Uterus (tissue), 4 donors: ENCODE results near the gene MSH2. TPM values are rescaled to one million over a fixed set of nuclear protein-coding genes. Genes with fewer than 3 reads are reported as not detected.

Experiments used
- DNase-seq, 2 donors: peaks; one replicate each; pipeline ENCODE4 v3.0.0-alpha.2; 2019 to 2020
- H3K27ac ChIP-seq, 2 donors: fragments of 200-600 bp; sonication (generic); 1 replicate in 1 of 2; 2 replicates in 1 of 2; pipeline ENCODE4 v1.5.1; 2016 to 2018
- H3K27me3 ChIP-seq, 2 donors: fragments of 200-600 bp; sonication (generic); one replicate each; pipeline ENCODE4 v1.5.1; 2018 to 2019; ENCODE audit warnings: control low read depth in 1 of 2
- H3K36me3 ChIP-seq, 2 donors: fragments of 200-600 bp; sonication (generic); one replicate each; pipeline ENCODE4 v1.5.1; 2019; ENCODE audit warnings: control low read depth in 1 of 2
- H3K4me1 ChIP-seq, 2 donors: fragments of 200-600 bp; sonication (generic); one replicate each; pipeline ENCODE4 v1.5.1; 2018 to 2019; ENCODE audit warnings: control low read depth in 1 of 2
- H3K4me3 ChIP-seq, 2 donors: fragments of 200-600 bp; sonication (generic); 1 replicate in 1 of 2; 2 replicates in 1 of 2; pipeline ENCODE4 v1.5.1; 2018 to 2019; ENCODE audit warnings: mild to moderate bottlenecking in 1 of 2
- H3K9me3 ChIP-seq, 2 donors: fragments of 200-600 bp; sonication (generic); one replicate each; pipeline ENCODE4 v1.5.1; 2019; ENCODE audit warnings: control low read depth in 1 of 2
- POLR2A ChIP-seq, 2 donors: fragments of 450-650 bp; IDR thresholded peaks; one replicate each; pipeline ENCODE4 v1.6.1; 2016; ENCODE audit warnings: antibody characterized with exemption in 2 of 2, mild to moderate bottlenecking in 1 of 2, moderate library complexity in 1 of 2
- intact Hi-C: fragments of 100-400 bp; cut with DNase I; formaldehyde crosslinking; loops from one replicate; pipeline ENCODE4 v1.15.1; 2023; ENCODE audit warnings: low total_unique reads
- total RNA-seq, 4 donors: library from RNA; depleted of rRNA in 3 of 4; stranded (reverse); fragments of >200 nt in 3 of 4; gene quantifications; one replicate each; pipeline versions ENCODE4 v1.1.0 to v1.2.4, GENCODE V29; 2014 to 2023
- TF ChIP-seq, protein P1 (sequence below), 4 experiments: fragments of 200-600 bp in 2 of 4; fragments of 450-650 bp in 2 of 4; sonication (generic) in 2 of 4; IDR thresholded peaks; one replicate each; pipeline ENCODE4 v1.5.1; 2016 to 2019; ENCODE audit warnings: antibody characterized with exemption in 4 of 4, mild to moderate bottlenecking in 2 of 4, moderate library complexity in 1 of 4
- donor health status: DM: yes; HTN: yes; CAD: no.

Gene MSH2
- total RNA-seq, 4 donors from 2014 or later: 13.5 to 76.7 (median 24.6) TPM

DNA sequence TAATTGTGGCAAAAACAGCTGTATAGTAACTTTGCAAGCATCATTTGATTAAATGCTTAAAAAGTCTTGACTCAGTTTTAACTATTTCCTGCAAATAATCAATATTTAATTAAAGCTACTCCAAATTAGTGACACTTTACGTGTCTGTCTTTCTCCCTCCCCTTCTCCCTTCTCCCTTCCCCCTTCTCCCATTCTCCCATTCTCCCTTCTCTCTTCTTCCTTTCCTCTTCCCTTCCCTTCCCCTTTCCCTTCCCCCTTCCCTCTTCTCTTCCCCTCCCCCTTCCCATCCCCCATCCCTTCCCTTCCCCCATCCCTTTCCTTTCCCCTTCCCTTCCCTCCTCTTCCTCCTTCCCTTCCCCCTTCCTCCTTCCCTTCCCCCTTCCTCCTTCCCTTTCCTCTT is 76.9 kb downstream of the MSH2 start:
- no peak overlapping the region for H3K4me3 ChIP-seq
- no peak for DNase-seq
- H3K27ac ChIP-seq: no peak overlapping the region
- no peaks in the 10 kb centered on the region for H3K36me3 ChIP-seq
- H3K9me3 ChIP-seq: no peaks in the 10 kb centered on the region
- TF ChIP-seq POLR2A (IDR thresholded peaks at IDR 0.05): no peak
- TF ChIP-seq, protein P1, sequence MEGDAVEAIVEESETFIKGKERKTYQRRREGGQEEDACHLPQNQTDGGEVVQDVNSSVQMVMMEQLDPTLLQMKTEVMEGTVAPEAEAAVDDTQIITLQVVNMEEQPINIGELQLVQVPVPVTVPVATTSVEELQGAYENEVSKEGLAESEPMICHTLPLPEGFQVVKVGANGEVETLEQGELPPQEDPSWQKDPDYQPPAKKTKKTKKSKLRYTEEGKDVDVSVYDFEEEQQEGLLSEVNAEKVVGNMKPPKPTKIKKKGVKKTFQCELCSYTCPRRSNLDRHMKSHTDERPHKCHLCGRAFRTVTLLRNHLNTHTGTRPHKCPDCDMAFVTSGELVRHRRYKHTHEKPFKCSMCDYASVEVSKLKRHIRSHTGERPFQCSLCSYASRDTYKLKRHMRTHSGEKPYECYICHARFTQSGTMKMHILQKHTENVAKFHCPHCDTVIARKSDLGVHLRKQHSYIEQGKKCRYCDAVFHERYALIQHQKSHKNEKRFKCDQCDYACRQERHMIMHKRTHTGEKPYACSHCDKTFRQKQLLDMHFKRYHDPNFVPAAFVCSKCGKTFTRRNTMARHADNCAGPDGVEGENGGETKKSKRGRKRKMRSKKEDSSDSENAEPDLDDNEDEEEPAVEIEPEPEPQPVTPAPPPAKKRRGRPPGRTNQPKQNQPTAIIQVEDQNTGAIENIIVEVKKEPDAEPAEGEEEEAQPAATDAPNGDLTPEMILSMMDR (IDR thresholded peaks at IDR 0.05): no peak
- intact Hi-C loops: no loop called here
- H3K4me1 ChIP-seq: no peaks in the 10 kb centered on the region
- no peaks in the 10 kb centered on the region for H3K27me3 ChIP-seq

DNA sequence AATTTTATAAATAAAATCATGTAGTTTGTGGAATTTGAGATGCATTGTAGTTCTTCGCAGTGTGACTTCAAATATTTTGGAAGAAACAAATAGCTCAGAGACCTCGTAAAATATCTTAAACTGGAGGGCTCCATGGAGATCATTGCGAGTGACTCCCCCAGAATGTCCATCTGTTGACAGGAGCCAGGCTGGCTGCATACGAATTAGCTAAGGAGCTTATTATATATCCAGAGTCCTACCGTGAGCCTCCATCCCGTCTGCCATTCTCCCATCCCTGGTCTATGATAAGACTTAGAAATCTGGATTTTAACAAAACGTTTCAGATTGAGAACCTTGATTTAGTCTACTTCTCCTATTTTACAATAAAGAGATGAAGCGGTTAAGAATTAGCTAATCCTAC is 80.2 kb downstream of the MSH2 start:
- no peak for DNase-seq
- Histone ChIP-seq H3K4me1 (no peaks in the 10 kb centered on the region), H3K27ac (no peak overlapping the region), H3K27me3 (no peaks in the 10 kb centered on the region), H3K36me3 (no peaks in the 10 kb centered on the region), H3K4me3 (no peak overlapping the region), H3K9me3 (no peaks in the 10 kb centered on the region)
- TF ChIP-seq POLR2A (IDR thresholded peaks at IDR 0.05): no peak
- TF ChIP-seq, protein P1 (IDR thresholded peaks at IDR 0.05): no peak
- intact Hi-C loops: no loop called here

DNA sequence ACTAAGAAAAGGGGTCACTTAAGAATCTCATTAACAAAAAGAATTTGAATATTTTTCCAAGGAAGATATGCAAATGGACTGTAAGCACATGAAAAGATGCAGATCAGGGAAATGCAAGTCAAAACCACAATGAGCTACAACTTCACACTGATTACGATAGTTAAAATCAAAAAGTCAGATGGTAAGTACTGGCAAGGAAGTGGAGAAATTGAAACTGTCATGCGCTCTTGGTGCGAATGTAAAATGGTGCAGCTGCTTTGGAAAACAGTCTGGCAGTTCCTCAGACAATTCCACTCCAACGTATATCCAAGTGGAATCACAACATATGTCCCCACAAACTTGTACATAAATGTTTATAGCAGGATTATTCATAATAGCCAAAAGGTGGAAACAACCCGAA is 81.4 kb downstream of the MSH2 start:
- no peak for TF ChIP-seq POLR2A (IDR thresholded peaks at IDR 0.05)
- TF ChIP-seq, protein P1 (IDR thresholded peaks at IDR 0.05): no peak
- no peaks in the 10 kb centered on the region for H3K36me3 ChIP-seq
- no peak for DNase-seq
- H3K4me3 ChIP-seq: no peak overlapping the region
- H3K27ac ChIP-seq: no peak overlapping the region
- H3K4me1 ChIP-seq: no peaks in the 10 kb centered on the region
- H3K9me3 ChIP-seq: no peaks in the 10 kb centered on the region
- H3K27me3 ChIP-seq: no peaks in the 10 kb centered on the region
- intact Hi-C loops: no loop called here

DNA sequence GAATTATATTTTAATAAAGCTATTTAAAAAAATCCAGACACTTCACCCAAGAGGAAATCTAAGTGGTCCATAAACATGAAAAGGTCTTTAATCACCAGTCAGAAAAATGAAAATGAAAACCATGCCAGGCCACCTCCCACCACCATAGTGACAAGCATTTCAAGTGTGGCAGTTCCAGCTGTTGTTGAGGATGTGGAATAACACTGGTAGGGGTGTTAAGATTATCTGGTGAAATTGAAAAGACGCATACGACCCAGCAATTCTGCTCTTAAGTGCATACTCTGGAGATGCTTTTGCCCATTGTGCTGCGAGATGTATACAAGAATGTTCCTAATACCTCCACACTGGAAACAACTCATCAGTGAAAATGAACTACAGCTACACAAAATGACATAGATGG is 82.2 kb downstream of the MSH2 start:
- no peak for TF ChIP-seq POLR2A (IDR thresholded peaks at IDR 0.05)
- intact Hi-C loops: no loop called here
- no peak for DNase-seq
- H3K27ac ChIP-seq: no peak overlapping the region
- no peaks in the 10 kb centered on the region for H3K27me3 ChIP-seq
- H3K4me3 ChIP-seq: no peak overlapping the region
- no peaks in the 10 kb centered on the region for H3K9me3 ChIP-seq
- H3K36me3 ChIP-seq: no peaks in the 10 kb centered on the region
- H3K4me1 ChIP-seq: no peaks in the 10 kb centered on the region

DNA sequence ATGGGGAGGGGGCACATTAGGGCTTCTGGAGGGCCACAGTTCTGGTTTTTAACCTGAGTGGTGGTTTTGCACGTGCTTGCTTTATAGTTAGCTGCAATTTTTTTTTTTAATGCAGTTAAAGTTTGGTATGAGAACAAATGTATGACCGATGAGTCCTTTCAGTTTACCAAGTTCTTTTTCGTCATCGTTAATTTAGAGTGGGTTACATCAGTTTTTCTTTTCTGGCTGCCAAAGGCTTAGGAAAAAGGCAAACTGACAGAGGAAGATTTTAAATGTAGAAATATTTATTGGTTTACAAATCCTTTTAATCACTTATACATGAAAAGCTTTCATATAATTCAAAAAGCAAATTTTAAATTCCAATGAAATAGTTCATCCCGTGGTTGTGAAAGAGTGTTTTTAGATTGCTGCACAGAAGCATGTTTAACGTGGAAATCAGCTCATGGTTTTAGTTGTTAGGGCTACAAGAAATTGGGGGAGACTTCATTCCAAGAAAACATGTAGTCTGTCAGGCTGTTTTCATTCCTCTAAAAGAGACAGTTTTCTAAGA is 82.9 kb downstream of the MSH2 start:
- intact Hi-C loops: no loop called here
- no peak for TF ChIP-seq POLR2A (IDR thresholded peaks at IDR 0.05)
- TF ChIP-seq, protein P1 (IDR thresholded peaks at IDR 0.05): no peak
- H3K36me3 ChIP-seq: no peaks in the 10 kb centered on the region
- no peaks in the 10 kb centered on the region for H3K4me1 ChIP-seq
- no peaks in the 10 kb centered on the region for H3K27me3 ChIP-seq
- H3K4me3 ChIP-seq: no peak overlapping the region
- H3K27ac ChIP-seq: no peak overlapping the region
- no peaks in the 10 kb centered on the region for H3K9me3 ChIP-seq
- no peak for DNase-seq
